ENCODE results near the gene REG4. TPM values are rescaled to one million over a fixed set of nuclear protein-coding genes. Genes with fewer than 3 reads are reported as not detected.

REG4 gene
- polyA plus RNA-seq, 1 of the 3 experiments (the other 2 are of a cell fraction), result not detected

GRCh38 chr1:119748040-119748439 lies 63.2 kb downstream of the REG4 start:
- Histone ChIP-seq H3K9ac (no peak overlapping the region), H3K79me2 (ENCODE audit: insufficient read depth) (no peaks in the 10 kb centered on the region), H4K20me1 (ENCODE audit: insufficient read depth) (no peaks in the 10 kb centered on the region), H3K36me3 (replicated peaks in 1 of 2; ENCODE audit: control insufficient read depth in 1 of 2, insufficient read depth in 2 of 2, low read length in 1 of 2) (peaks cover 0 to 3% of the 10 kb centered on the region in 2 experiments), H3K4me1 (ENCODE audit: control insufficient read depth in 1 of 2, insufficient read depth in 2 of 2, low read depth in 1 of 2, low read length in 1 of 2) (peaks cover 0 to 6% of the 10 kb centered on the region in 2 experiments; a peak in 1 of 4 replicates), H2AFZ (ENCODE audit: low read depth) (no peak overlapping the region), H3K9me2 (no peaks in the 10 kb centered on the region), H3F3A (replicated peaks; ENCODE audit: insufficient read depth) (no peaks in the 10 kb centered on the region), H3K9me3 (no peaks in the 10 kb centered on the region), H3K4me3 (ENCODE audit: low read depth in 2 of 2, low read length in 1 of 2) (no peak overlapping the region), H3K4me2 (no peak overlapping the region), H3K27ac (ENCODE audit: low read depth in 2 of 2, low read length in 1 of 2) (no peak overlapping the region), H3K27me3 (ENCODE audit: insufficient read depth) (peaks cover 8% of the 10 kb centered on the region; the same call in 1 of the 2 replicates)
- CTCF ChIA-PET, result interaction anchor here (1.2 to 5.3 kb wide), 5 partner anchors 11 to 122 kb away, joined by 4 to 70 read pairs (median 13); no protein-coding TSS in a partner anchor
- no peak for TF ChIP-seq RFX5 (IDR thresholded peaks at IDR 0.05; ENCODE audit: low read length)
- no peak for TF ChIP-seq ZBTB33 (IDR thresholded peaks at IDR 0.05; ENCODE audit: borderline replicate concordance, low read depth)
- no peak for TF ChIP-seq TCF12 (IDR thresholded peaks at IDR 0.05)
- no peak for TF ChIP-seq FOSL2 (IDR thresholded peaks at IDR 0.05; ENCODE audit: borderline replicate concordance, low read depth)
- WGBS (ENCODE audit: low lambda C conversion rate), result 68% methylated on average over 4 of the region's 4 CpGs
- POLR2A ChIA-PET, result no interaction called here
- no peak for DNase-seq

GRCh38 chr1:119747451-119747850 lies 63.8 kb downstream of the REG4 start:
- TF ChIP-seq MXI1 (IDR thresholded peaks at IDR 0.05; ENCODE audit: low read depth, low read length), result no peak
- no peak for TF ChIP-seq ZBTB33 (IDR thresholded peaks at IDR 0.05; ENCODE audit: borderline replicate concordance, low read depth)
- no peak for TF ChIP-seq YY1 (IDR thresholded peaks at IDR 0.05; ENCODE audit: low read depth)
- TF ChIP-seq ELF1 (IDR thresholded peaks at IDR 0.05), result no peak
- TF ChIP-seq RAD21 (IDR thresholded peaks at IDR 0.05; ENCODE audit: low read length), result no peak
- TF ChIP-seq USF2 (IDR thresholded peaks at IDR 0.05; ENCODE audit: borderline replicate concordance, low read depth, low read length), result no peak
- no peak for TF ChIP-seq JUND (IDR thresholded peaks at IDR 0.05)
- no peak for TF ChIP-seq RXRA (IDR thresholded peaks at IDR 0.05; ENCODE audit: borderline replicate concordance, low read depth)
- TF ChIP-seq REST (IDR thresholded peaks at IDR 0.05; ENCODE audit: low read depth, low read length), result no peak
- no peak for TF ChIP-seq POLR2AphosphoS5 (IDR thresholded peaks at IDR 0.05; ENCODE audit: low read depth, low read length)
- no peak overlapping the region for H3K9ac ChIP-seq
- no peak overlapping the region for H3K4me3 ChIP-seq (ENCODE audit: low read depth in 2 of 2, low read length in 1 of 2)
- peaks cover 0 to 7% of the 10 kb centered on the region in 2 experiments for H3K36me3 ChIP-seq (replicated peaks in 1 of 2; ENCODE audit: control insufficient read depth in 1 of 2, insufficient read depth in 2 of 2, low read length in 1 of 2)
- peaks cover 0 to 6% of the 10 kb centered on the region in 2 experiments; a peak in 1 of 4 replicates for H3K4me1 ChIP-seq (ENCODE audit: control insufficient read depth in 1 of 2, insufficient read depth in 2 of 2, low read depth in 1 of 2, low read length in 1 of 2)
- no peaks in the 10 kb centered on the region for H3K9me2 ChIP-seq
- WGBS (ENCODE audit: low lambda C conversion rate), result 90% methylated on average over 3 of the region's 3 CpGs
- ChIA-PET POLR2A (no interaction called here), CTCF (interaction anchor here (1.2 to 5.3 kb wide), 8 partner anchors 11 to 201 kb away, joined by 3 to 70 read pairs (median 6); no protein-coding TSS in a partner anchor)
- H3K27ac ChIP-seq (ENCODE audit: low read depth in 2 of 2, low read length in 1 of 2), result no peak overlapping the region
- peaks cover 8% of the 10 kb centered on the region; the same call in 1 of the 2 replicates for H3K27me3 ChIP-seq (ENCODE audit: insufficient read depth)
- no peak for DNase-seq
- H3K79me2 ChIP-seq (ENCODE audit: insufficient read depth), result no peaks in the 10 kb centered on the region
- H3K9me3 ChIP-seq, result no peaks in the 10 kb centered on the region
- H2AFZ ChIP-seq (ENCODE audit: low read depth), result no peak overlapping the region
- no peaks in the 10 kb centered on the region for H3F3A ChIP-seq (replicated peaks; ENCODE audit: insufficient read depth)
- no peak overlapping the region for H3K4me2 ChIP-seq
- H4K20me1 ChIP-seq (ENCODE audit: insufficient read depth), result no peaks in the 10 kb centered on the region

All from SK-N-SH (cell line).